SK-MEL-5 (cell line): ENCODE measurements around the gene CAB39L. TPM values are rescaled to one million over a fixed set of nuclear protein-coding genes. Genes with fewer than 3 reads are reported as not detected.

Source experiments
- DNase-seq: peaks from one replicate; pipeline ENCODE4 v3.0.0-alpha.2; 2016; ENCODE audit warnings: low read depth, low spot score
- in situ Hi-C: cut with HindIII; loops from 2 replicates; pipeline ENCODE4 v1.10.0; 2016; ENCODE audit warnings: low sequenced_read_pairs, high pct_unique_total_duplicates, low pct_unique_long_range_greater_than_20kb
- total RNA-seq: library from RNA; depleted of rRNA; stranded (reverse); fragments of >200 nt; shearing (Covaris generic); gene quantifications from 2 replicates; pipeline ENCODE4 v1.2.3, GENCODE V29; 2014

The CAB39L gene
- total RNA-seq, 1 experiment from 2014 or later, result 16.9 TPM

DNA sequence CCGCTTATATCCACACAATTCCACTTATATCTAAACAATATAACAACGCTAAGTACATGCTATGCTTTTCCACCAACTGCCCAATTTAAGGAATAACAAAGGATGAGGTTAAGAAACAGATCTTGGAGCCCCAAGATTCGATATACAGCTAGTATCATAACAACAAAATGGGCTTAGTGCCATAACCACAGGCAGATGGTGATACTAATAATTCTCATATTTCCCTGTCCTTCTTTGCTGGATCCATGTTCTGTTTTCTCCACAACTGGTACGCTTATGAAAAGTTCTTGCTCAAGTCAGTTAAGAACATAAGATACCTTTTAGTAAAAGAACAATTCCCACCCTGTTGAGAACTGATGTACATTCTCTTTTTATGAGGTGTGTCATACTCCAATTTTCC lies 33.9 kb downstream of the CAB39L start:
- in situ Hi-C loops, result no loop called here
- DNase-seq, result no peak

DNA sequence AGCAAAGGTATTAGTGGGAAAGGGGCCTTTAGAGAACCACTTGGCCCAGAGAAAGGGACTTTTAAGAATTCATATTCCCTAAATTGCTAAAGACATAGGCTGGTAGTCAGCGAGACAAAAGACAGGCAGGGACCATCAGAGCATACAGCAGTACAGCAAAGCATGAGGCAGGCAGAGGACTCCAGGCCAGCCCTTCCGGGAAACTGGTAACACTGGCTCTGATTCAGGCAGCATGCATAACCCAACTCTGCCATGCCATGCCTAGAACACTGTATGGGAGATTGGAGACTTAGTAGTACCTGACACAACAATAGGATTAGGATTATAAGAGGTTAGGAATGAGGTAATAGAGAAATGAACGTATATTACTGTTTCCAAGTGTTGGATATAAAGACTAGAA lies 34.9 kb downstream of the CAB39L start:
- in situ Hi-C loops, result no loop called here

DNA sequence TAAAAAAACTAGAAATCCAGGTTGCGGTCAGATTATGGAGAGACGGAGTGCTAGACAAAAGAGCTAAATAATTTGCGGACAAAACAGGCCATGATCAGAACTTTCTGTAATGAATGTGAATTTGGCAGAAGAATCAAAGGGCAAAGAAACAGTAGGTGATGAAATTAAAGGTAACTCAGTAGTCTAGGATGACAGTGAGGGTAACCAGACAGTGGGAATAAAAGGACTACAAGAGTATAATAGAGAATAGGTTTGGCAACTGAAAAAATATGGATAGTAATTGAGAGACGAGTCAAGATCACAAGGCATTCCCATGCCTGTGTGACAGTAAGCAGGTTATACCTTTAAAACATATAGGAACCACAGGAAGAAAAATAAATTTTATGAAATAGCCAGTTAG lies 35.9 kb downstream of the CAB39L start:
- in situ Hi-C loops, result no loop called here
- DNase-seq, result no peak

More for the DNA sequence above, 34.9 kb downstream of the CAB39L start:
- DNase-seq, result peak; percentile 62

DNA sequence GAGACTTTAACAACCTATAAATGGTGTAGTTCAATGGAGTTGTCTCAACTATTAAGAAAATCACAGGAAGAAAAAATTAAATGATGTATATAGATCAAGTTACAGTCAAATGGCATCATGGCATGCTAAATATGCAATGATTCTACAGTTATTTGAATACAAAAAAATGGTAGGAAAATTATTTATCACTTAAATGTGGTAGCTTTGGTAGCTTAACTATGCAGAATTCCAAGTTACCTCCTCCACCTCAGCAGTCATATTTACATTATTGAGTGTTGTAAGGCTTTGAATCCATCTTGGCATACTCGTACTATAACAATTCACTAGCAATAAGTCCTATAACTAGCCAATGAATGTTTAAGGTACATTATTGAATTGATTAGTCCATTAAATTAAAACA lies 36.8 kb downstream of the CAB39L start:
- DNase-seq, result no peak
- in situ Hi-C loops, result no loop called here

DNA sequence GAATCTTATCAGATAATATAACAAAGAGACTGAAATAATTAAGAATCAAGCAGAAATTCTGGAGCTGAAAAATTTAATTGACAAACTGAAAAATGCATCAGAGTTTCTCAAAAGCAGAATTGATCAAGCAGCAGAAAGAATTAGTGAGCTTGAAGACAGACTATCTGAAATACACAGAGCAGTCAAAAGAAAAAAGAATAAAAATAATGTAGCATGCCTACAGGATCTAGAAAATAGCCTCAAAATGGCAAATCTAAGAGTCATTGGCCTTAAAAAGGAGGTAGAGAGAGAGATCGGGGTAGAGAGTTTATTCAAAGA lies 39.2 kb downstream of the CAB39L start:
- in situ Hi-C loops, result no loop called here
- DNase-seq, result no peak

DNA sequence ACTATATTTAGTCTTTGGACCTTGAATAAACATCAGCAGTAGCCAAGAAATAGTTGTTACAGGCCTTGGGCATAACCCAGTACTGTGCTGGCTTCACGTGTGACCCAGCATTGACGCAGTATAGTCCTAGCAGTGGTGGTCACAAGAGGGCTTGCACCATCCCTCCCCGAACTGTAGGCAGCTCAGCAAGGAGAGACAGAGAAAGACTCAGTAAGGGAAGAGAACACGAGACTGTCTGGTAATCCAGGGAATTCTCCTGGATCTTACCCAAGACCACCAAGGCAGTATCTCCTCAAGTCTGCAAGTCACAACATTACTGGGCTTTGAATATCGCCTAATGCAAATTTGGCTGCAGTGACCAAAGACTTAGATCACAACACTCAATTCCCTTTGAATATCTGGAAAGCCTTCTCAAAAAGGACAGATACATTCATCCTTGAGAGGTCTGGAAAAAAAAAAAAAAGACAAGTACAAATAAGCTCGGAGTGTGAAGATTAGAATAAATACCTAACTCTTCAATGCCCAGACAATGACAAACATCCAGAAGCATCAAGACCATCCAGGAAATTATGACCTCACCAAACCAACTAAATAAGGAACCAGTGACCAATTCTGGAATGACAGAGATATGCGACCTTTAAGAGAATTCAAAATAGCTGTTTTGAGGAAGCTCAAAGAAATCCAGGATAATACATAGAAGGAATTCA lies 39.7 kb downstream of the CAB39L start:
- DNase-seq, result peak; percentile 89

DNA sequence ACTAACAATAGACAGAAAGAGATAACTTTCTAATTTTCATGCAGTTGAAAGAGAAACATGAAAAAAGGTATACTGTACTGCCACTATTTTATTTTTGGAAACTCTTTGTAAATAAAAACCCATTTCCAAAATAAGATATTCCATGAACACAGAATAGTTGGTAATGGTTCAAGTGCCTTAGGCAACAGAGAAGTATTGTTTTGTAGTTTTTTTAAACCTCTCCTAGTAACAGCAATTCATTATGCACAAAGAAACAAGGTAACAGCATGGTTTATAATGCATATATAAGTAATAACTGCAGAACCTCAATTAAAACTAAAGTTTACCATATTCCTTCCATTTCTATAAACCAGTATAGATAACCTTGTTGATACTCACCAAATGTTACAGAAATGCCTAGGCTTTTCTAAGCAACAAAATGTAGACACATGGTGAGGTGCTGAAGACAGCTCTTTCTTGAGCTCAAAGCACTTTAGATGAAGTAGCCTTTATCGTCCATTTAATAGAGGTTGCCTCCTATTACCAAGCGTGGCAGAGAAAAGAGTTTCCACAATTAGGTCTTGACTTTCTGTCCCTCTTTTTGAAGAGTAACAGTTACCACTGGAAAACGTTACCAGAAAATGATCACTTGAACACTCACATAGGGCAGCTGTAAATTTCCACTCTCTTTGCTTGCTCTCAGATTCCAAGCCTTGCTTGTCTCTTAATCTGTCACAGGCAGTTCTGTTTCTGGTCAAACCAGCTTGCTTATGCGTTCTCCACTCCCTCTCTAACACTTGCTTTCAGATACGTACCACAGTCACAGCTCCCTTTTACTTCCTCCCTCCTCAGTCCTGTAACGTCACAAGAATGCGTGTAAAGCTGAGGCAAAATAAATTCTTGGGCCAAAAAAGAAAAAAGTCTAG lies 42.9 kb downstream of the CAB39L start:
- in situ Hi-C loops, result no loop called here
- peak; percentile 27 for DNase-seq

More for the DNA sequence above, 39.7 kb downstream of the CAB39L start:
- in situ Hi-C loops, result no loop called here

DNA sequence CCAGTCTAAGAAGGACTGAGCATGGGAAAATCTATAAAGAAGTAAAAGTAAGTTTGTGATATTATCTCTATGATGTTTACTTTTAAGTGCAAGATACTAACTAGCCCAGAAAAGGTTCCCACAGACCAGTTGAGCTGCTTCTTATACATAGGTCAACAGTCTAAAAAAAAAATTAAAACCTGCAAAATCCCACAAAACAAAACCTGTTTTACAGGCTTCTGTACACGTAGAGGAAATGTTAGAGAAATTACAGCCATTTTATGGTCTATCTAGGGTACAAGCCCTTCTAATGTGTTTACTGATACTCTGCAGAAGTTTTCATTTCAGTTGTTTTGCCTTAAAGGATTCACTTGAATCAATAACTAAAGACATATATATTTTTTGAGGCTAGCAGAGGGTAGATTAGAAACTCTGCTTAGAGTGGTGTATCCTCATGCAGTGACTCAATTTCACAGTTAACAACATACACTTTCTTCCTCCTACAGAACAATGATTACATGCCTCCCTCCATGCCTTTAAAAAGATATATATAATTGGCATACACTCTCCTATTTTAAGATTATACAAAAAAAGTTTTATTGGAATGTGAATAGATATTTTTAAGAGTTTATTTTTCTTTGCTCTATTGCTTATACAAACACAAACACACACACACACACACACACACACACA lies 43.9 kb downstream of the CAB39L start:
- in situ Hi-C loops, result no loop called here
- no peak for DNase-seq

DNA sequence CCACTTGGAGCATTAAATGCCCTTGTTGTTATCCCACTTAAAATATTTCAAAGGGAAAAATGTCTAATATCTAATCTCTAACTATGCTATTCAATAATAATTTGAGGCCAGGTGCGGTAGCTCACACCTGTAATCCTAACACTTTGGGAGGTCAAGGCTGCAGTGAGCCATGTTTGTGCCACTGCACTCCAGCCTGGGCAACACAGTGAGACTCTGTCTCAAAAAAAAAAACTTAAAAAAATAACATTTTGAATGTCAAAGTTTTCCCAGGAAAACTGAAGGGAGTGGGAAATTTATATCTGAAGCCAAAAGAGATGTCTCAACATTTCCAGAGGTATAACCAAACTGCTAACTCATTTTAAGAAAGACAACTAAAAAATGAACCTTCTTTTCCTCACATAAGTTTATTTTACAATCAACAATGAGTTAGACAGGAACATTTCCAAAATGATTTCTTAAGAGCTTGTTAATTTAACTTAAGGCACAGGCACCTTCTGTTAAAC lies 47.9 kb downstream of the CAB39L start:
- no peak for DNase-seq
- in situ Hi-C loops, result no loop called here

DNA sequence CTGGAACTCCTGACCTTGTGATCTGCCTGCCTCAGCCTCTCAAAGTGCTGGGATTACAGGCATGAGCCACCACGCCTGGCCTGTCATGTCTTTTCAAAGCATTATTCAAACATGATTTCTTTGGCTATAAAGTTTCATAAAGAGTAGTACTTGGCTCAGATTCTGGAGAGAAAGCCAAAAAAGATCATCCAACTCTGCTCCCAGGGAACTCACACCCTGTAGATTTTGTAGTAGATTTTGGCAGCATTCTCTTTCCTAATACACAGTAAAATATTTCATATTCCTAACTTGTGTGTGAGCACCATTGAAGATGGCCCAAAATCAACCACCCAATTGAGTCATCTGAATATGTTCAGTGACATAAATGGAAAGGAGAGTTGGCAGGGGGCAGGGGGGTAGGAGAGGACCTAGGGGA lies 48.4 kb downstream of the CAB39L start:
- no peak for DNase-seq
- in situ Hi-C loops, result no loop called here

DNA sequence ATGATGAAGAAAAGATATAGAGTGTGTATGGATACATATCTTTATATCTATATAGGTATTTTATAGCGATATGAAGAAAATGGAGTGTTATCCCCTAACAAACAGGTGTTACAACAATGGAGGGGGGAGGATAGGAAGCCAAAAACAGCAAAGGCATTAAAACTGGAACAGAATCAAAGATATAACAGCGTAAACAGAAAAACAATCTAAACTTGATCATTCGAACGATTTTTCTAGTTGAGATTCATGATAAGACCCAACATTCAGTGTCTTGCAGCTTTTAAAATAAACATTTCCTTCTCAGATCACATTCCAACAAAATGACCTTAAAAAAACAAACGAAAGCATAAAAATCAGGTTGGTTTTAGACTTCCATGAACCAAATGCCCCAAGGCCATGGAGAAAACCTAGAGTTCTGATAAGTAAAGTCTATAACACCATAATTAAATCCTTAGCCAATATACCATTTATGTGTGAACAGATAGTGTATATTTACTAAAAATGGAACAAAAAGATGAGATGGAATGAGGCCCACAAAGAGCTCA lies 55.7 kb downstream of the CAB39L start:
- no peak for DNase-seq
- in situ Hi-C loops, result no loop called here

DNA sequence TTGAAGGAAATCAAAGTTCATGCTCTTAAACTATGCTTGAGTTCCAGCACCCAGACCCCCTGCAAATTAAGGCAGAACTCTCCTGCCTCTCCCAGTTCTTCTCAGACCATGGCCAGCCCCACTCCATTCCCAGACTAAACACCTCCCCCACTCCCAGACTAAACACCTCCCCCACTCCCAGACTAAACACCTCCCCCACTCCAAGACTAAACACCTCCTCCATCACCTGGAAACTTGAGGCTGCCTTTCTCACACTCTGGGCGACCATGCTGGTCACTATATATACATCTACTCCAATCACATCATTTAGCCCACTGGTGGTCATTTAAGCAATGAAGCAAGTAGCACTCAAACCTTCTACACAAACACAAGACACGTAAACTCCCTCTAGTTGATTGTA lies 57.2 kb downstream of the CAB39L start:
- DNase-seq, result no peak
- in situ Hi-C loops, result no loop called here

DNA sequence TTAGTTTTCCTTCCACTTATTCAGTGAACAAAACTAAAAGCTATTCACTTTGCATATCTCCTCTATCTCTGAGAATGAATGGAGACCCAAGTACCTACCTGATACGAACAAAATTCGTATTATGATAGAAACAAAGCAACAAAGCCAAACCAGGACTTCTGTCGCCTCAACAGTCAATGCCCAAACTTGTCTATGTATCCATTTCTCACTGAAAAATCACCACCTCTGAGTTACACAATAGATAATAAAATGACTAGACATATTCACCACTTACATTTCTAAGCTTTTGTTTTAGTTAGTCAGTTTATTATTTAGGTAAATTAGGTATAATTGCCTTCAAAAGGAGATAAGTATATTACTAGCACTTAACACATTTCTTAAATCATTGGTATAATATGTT lies 67.7 kb downstream of the CAB39L start:
- no peak for DNase-seq
- in situ Hi-C loops, result no loop called here

DNA sequence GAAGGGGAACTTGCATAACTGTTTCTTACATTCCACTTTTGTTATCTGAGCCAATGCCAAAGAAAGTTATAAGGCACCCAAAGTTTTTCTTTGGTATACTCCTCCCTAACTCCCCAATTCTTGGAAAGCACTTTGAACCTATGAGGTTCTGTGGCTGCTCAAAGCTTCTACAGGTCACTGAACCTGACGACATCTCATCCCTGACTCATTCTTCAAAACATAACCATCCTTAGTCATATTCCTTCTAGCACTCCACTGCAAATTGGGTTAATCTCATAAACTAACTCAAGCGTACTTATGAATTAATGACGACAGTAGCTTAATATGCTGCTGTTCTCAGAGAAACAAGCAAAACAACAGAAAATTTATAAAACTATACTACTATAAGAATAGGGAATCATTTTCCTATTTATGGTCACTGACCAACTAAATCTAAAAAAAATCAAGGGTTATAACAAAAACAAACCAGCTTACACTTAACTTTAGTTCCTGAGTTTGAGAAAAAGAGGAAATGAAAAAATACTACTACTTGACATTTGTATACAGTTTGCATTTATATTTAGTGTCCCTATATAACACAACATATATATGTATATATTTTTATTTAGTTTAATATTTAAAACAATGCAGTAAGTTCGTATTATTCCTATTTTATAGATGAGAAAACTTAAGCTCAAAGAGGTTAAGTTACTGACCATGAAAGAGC lies 69.1 kb downstream of the CAB39L start:
- in situ Hi-C loops, result no loop called here

DNA sequence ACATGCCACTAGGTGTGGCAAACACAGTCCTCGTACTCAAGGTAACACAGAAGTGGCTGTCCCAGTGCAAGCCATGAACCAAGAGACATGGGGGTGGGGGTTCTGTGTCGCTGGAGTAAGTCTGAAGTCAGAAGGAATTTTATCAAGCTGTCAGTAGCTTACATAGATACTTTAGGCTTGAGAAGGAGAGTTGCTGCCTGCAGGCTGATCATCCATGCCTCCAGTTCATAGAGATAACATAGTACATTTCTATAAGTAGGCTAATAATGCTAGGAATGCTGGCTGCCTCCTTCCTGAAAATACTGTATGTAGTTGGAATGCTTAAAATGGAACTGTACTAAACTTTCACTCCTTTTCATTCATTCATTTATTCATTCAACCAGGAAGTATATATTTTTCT lies 70.1 kb downstream of the CAB39L start:
- in situ Hi-C loops, result no loop called here
- DNase-seq, result no peak

More for the DNA sequence above, 69.1 kb downstream of the CAB39L start:
- no peak for DNase-seq

DNA sequence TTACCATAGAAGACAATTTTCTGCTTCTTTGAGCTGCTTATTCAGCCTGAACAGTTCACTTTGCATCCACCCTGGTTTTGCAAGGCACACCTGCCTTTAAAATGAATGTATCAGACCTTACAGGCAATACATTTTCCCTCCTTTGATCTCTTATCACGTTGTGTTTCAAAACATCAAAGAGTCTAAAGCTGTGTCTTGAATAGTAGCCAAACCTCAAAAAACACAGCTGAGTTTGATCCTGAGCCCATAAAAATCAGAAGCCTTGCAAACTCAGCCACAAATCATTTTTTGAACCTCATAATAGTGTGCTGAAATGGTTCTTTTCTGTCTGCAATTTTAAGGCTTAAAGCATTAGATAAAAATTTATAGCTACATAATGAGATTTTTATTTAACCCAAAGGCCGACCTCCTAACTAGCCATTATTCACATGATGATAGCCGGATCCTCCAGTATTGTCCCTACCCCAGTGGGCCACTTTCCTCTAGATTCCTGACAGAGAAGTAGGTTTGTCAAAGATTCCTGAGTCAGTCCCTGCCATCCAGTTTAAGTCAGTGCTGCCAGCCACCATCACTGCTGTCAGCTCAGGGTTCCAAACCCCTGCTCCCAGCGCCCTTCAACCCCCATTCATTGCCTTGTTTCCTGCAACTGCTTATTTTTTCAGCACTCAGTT lies 71.8 kb downstream of the CAB39L start:
- in situ Hi-C loops, result no loop called here
- DNase-seq, result no peak

DNA sequence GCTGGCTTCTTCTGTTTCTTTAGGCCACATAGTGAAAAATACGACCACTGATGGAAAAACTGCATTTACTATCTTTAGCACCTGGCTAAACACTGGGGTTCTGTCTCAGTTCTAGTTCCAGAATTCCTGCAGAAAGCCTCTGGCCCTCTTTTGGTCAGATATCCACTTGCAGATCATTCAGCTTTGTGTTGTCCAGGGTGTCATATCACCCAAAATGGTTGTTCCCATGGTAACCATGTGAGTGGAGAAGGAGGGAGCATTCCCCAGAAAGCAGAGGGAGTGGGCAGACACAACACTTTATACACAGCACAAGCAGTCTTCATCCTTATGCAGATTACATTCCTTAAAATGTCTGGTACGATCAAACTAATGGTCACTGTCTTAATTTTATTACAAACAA lies 73.5 kb downstream of the CAB39L start:
- DNase-seq, result peak; percentile 49
- in situ Hi-C loops, result no loop called here
